Suppressor macrophage treated with lipopolysaccharide for 1 hour (primary cell): ENCODE results near the gene UROS.

Experiments
- DNase-seq, 3 donors: peaks; one replicate each; pipeline ENCODE4 v3.0.0-alpha.2; 2020 to 2022

The UROS gene

GRCh38 chr10:125785791-125786190, 37.3 kb downstream of the UROS start:
- no peak for DNase-seq

- peak; percentile 42 to 65 (median 53) for DNase-seq
These were observed 39.1 kb downstream of the UROS start for GRCh38 chr10:125783957-125784356.

- DNase-seq: no peak
These were observed 39.6 kb downstream of the UROS start for GRCh38 chr10:125783408-125783807.

GRCh38 chr10:125782616-125783015, 40.4 kb downstream of the UROS start:
- peak; percentile 17 to 43 (median 27) for DNase-seq

- no peak for DNase-seq
These were observed 41.0 kb downstream of the UROS start for GRCh38 chr10:125782054-125782453.

- DNase-seq: no peak
These were observed 41.7 kb downstream of the UROS start for GRCh38 chr10:125781374-125781773.

- DNase-seq: no peak
These were observed 43.4 kb downstream of the UROS start for GRCh38 chr10:125779403-125780327.

GRCh38 chr10:125778556-125778955, 44.5 kb downstream of the UROS start:
- DNase-seq: no peak

GRCh38 chr10:125777806-125778205, 45.3 kb downstream of the UROS start:
- DNase-seq: no peak

- no peak for DNase-seq
These were observed 47.5 kb downstream of the UROS start, which contains the start of gene MMP21 for GRCh38 chr10:125775491-125776106. Gene MMP21 (minus strand): TSS chr10:125775821. CDS start chr10:125775821, 0 bp downstream.

GRCh38 chr10:125774581-125775191, 48.4 kb downstream of the UROS start:
- DNase-seq: no peak

- no peak for DNase-seq
These were observed 49.1 kb downstream of the UROS start for GRCh38 chr10:125773687-125774543.

GRCh38 chr10:125772864-125773180, 50.2 kb downstream of the UROS start:
- DNase-seq: no peak

GRCh38 chr10:125772112-125772863, 50.8 kb downstream of the UROS start:
- no peak for DNase-seq

GRCh38 chr10:125770844-125771243, 52.2 kb downstream of the UROS start:
- DNase-seq: no peak

GRCh38 chr10:125769175-125769574, 53.9 kb downstream of the UROS start:
- DNase-seq: no peak

GRCh38 chr10:125768219-125768855, 54.7 kb downstream of the UROS start:
- DNase-seq: peak in 1 of 3 donors; percentile 14

- DNase-seq: no peak
These were observed 56.5 kb downstream of the UROS start for GRCh38 chr10:125766511-125766910.

GRCh38 chr10:125765835-125766234, 57.2 kb downstream of the UROS start:
- no peak for DNase-seq

GRCh38 chr10:125762692-125763648, 60.1 kb downstream of the UROS start:
- DNase-seq: no peak
